ENCODE measurements around the gene CHRM1.

GRCh38 chr11:62918531-62918930 is 2.6 kb downstream of the CHRM1 start:
- TF ChIP-seq CTCF (IDR thresholded peaks at IDR 0.05; ENCODE audit: borderline replicate concordance, extremely low read depth, low read length, poor library complexity, severe bottlenecking) (no peak), EZH2 (IDR thresholded peaks at IDR 0.05; ENCODE audit: borderline replicate concordance, low read depth, low read length, severe bottlenecking) (no peak)

All from DND-41 (cell line).